GM23248 (cell line): ENCODE data around the gene THOC6.

ENCODE experiments used
- EZH2 ChIP-seq: fragments of 200-600 bp; sonication (generic); IDR thresholded peaks from 2 replicates; pipeline ENCODE4 v1.6.1; 2018; ENCODE audit warnings: antibody characterized with exemption, mild to moderate bottlenecking; ENCODE audit not compliant: insufficient read depth, poor library complexity, severe bottlenecking
- EZH2phosphoT487 ChIP-seq: fragments of 200-600 bp; sonication (generic); IDR thresholded peaks from 2 replicates; pipeline ENCODE4 v1.6.1; 2018; ENCODE audit warnings: antibody characterized with exemption, moderate library complexity, mild to moderate bottlenecking, low read depth; ENCODE audit not compliant: insufficient read depth

DNA sequence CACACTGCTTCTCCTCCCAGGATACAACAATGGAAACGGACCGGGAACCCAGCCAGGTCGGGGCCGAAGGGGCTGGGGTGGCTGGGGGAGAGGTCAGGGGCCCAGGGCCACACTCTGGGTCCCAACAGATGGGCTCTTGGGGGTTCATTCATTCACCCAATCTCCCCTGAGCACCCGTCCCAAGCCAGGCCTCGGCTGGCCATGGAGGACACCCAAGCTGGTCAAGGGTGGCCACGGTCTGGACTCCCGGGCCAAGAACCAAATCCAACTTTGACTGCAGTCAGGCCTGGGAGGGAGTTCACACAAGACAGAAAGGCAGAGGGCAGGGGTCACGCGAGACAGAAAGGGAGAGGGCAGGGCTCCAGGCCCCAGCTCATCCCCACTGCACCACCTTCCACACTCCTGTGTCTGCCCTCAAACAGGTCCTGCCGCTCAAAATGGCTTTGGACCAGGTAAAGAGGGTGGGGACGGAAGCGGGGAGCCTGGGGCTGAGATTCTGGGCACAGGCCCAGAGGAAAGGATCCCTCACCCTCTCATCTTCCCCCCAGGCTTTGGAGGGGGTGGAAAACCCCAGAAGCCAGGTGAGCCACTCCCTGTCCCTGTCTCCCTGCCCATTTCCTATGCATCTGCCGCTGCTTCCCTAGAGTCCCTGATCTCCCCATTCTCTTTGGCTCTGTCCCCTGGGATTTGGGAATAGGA is 31.3 kb upstream of the THOC6 start:
- TF ChIP-seq EZH2 (no peak), EZH2phosphoT487 (no peak)
